ENCODE measurements around the gene WDR5B. TPM values are rescaled to one million over a fixed set of nuclear protein-coding genes. Genes with fewer than 3 reads are reported as not detected.
A peak's percentile ranks its signal among the peaks of the same experiment; 100 is the strongest.
"Not testable (repeated sequence)": the region's sequence is repeated elsewhere in the genome, so short reads cannot be mapped to it uniquely, and the experiment has no call there.

WDR5B gene
- 1 to 10 TPM; 4.5 to 6.5 (median 5.6) TPM for polyA plus RNA-seq (ENCODE audit: insufficient read length in 10 of 10)
- long read RNA-seq, donor 1, transcript WDR5B-201 (1 exons, 3,720 nt), result major isoform, 10 of 10 reads
- long read RNA-seq, donor 1, partial matches to known transcripts, result 0 of 10 reads
- long read RNA-seq, donor 1, other reads (novel, unspliced or antisense), result 0 of 10 reads
- long read RNA-seq, donor 2, transcript WDR5B-201 (1 exons, 3,720 nt), result major isoform, 5 of 5 reads
- long read RNA-seq, donor 2, partial matches to known transcripts, result 0 of 5 reads
- long read RNA-seq, donor 2, other reads (novel, unspliced or antisense), result 0 of 5 reads
- long read RNA-seq, donor 3, result 0 reads
- long read RNA-seq, donor 4, transcript WDR5B-201 (1 exons, 3,720 nt), result major isoform, 5 of 5 reads
- long read RNA-seq, donor 4, partial matches to known transcripts, result 0 of 5 reads
- long read RNA-seq, donor 4, other reads (novel, unspliced or antisense), result 0 of 5 reads
- long read RNA-seq, donor 5, transcript WDR5B-201 (1 exons, 3,720 nt), result major isoform, 6 of 24 reads
- long read RNA-seq, donor 5, partial matches to known transcripts, result 18 of 24 reads
- long read RNA-seq, donor 5, other reads (novel, unspliced or antisense), result 0 of 24 reads
- long read RNA-seq, donor 6, transcript WDR5B-201 (1 exons, 3,720 nt), result major isoform, 8 of 8 reads
- long read RNA-seq, donor 6, partial matches to known transcripts, result 0 of 8 reads
- long read RNA-seq, donor 6, other reads (novel, unspliced or antisense), result 0 of 8 reads
- long read RNA-seq, donor 7, transcript WDR5B-201 (1 exons, 3,720 nt), result major isoform, 5 of 5 reads
- long read RNA-seq, donor 7, partial matches to known transcripts, result 0 of 5 reads
- long read RNA-seq, donor 7, other reads (novel, unspliced or antisense), result 0 of 5 reads
- long read RNA-seq, donor 8, transcript WDR5B-201 (1 exons, 3,720 nt), result major isoform, 13 of 13 reads
- long read RNA-seq, donor 8, partial matches to known transcripts, result 0 of 13 reads
- long read RNA-seq, donor 8, other reads (novel, unspliced or antisense), result 0 of 13 reads
- long read RNA-seq, donor 9, partial matches to known transcripts, result 0 of 1 reads
- long read RNA-seq, donor 9, other reads (novel, unspliced or antisense), result 0 of 1 reads

DNA sequence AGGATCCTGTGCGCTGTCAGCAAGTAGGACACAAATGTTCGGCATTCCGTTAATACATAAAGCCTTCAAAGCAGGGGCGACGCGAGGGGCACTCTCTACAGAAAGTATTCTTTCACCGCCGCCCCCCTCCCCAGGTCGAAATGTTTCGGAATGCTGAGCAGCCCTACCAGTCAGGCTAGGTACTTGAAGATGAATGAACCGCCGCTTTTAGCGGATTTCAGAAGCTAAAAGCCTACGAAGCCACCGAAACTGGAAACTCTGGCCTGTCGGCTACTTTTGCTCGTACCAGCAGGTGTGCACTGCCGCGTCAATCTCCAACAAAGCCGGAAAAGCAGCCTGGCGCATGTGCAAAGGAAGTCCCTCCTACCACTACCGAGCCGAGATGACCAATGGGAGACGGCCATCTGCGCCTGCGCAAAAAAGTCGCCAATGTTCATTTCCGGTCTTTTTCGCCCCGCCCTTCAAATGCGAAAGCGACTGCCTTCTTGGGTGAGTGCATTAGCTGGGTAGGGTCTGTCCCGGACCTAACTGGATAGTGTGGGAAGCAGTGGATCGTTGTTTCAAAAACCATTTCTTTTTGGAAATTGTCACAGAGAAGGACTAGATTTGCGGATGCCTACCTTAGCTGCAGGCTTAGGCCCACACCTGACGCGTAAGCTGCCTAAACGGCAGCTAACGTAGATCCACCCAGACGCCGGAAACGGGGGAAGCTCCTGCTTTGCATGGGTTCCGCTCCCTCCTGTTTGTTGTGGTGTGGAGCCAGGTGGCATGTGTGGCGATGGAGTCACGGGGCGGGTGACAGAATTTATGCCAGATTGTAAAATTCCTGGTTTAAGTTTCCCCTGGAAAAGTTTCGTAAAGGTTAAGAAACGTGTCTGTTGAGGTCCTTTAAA is at the start of gene WDR5B:
Gene WDR5B (minus strand): TSS at position 301 of the 893 bp plus-strand sequence. CDS start 534 bp downstream, outside the sequence.
- DNase-seq, result peak; percentile 99

DNA sequence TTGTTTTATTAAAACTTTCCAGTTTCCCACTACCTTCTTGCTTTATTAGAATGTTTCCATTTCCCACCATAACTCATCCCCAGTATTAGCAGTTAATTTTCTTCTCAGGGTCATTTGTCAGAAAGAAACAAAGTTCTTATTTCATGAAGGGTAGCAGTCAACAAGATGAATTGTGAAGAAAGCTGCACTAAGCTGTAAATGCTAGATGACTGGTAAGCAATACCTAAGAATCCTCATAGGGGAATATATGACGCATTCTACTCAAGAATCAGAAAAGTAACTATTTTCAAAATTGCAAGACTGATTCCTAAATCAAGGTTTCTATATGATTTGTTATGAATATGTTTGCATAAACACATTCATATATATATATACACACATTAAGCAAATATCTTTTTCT is 48.8 kb upstream of the WDR5B start:
- no peak for DNase-seq

DNA sequence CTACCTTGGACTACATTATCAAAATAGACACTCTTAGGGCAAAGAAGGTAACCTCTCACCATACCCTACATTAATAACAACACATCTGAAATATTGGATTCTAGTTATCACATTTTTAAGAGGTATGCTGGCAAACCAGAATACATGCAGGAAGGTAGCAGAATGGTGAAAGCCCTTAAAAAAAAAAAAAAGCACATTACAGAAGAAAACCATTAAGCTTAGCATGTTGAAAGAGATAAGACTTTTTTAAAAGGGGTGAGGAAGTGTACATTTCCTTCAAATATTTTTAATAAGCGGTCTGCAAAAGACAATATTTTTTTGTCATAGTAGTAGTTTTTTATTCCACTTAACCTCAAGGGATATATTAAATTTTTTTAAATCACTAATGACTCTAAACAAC is 46.5 kb upstream of the WDR5B start:
- no peak for DNase-seq

DNA sequence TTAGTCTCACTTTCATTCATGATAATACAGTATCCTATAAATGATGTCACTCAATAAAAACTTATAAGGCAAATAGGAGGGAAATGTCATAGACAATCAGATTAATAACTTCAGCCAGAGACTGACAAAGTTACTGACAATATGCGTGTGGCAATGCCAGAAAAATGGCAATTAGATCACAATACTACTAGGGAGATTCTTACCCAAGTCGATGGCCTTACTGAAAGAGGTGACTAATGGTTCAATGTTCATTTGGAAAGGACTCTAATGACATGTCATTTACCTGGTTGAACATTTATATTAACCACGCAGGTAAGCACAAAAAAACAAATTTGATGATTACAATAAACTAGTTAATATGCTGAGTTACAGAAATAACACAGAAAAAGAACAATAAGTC is 45.9 kb upstream of the WDR5B start:
- no peak for DNase-seq

DNA sequence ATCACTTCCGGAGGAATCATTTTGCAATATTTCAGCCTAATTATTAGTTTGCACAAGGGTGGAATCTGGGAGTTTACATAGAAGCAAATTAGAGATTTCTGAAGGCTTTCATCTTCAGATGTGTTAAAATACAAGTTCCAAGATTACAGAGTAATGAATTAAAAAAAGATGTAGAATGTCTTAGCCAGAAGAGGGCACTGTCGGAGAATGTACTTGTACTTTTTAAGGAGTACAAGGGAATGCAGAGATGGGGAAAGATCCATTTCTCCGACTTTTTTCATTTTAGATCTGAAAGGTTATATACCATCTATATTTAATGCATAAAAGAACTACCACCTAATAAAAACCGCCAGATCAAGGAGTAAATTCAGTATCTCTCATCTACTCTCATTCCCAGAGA is 43.1 kb upstream of the WDR5B start:
- peak in 2 of 3 donors; percentile 22 to 40 for DNase-seq

DNA sequence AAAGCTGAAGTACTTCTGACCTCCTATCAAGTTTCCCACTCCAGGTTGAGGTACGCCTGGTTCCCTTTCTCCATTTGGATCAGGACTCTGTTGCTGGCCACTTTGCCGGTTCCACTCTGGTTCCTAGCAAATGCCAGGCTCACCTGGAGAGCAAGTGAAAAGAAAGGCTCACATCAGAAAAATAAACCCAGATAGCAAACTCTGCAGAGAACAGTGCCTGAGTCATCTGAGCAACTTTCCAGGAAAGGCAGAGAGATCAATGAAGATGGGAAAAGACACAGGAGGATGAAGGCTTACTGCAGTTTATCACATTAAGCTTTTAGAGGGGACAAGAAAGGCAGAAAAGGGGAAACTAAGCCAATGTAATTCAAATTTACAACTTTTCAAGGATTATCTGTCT is 41.8 kb upstream of the WDR5B start:
- no peak for DNase-seq

DNA sequence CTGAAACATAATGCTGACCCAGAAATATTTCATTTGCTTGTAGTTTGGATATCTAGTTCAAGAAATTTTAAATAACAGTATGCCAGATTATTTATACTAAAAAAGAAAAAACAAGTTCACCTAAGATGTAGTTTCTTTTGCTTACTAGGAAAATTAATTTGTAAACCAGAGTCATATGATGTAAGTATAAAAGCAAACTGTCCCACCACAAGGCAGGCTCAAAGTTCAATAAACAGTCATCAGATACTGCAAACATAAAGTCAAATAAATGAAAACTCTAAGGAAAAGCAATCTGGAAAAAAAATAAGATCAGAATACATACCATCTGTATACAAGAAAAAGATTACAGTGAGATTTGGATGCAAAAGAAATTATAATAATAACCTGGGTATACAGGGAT is 40.2 kb upstream of the WDR5B start:
- DNase-seq, result no peak

DNA sequence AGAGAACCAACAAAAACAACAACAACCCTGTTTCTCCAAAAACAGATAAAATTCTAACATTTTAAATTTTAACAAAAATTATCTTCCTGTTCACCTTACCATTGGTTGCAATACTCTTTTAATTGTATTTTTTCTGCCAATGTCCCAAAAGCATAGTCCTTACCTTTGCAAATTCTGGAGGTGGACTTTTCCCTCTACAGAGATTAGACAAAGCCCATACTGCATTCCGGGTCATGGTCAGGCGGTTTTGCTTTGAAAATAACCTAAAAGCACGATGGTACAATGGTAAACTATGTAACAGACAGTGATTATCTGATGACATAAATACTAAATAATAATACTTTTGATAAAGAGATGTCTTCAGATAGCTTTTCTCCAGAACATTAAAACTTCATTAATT is 35.5 kb upstream of the WDR5B start:
- no peak for DNase-seq

DNA sequence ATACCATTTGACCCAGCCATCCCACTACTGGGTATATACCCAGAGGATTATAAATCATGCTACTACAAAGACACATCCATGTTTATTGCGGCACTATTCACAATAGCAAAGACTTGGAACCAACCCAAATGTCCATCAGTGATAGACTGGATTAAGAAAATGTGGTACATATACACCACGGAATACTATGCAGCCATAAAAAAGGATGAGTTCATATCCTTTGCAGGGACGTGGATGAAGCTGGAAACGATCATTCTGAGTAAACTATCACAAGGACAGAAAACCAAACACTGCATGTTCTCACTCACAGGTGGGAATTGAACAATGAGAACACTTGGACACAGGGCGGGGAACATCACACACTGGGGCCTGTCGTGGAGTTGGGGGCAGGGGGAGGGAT is 32.4 kb upstream of the WDR5B start:
- DNase-seq, result not testable (repeated sequence)

DNA sequence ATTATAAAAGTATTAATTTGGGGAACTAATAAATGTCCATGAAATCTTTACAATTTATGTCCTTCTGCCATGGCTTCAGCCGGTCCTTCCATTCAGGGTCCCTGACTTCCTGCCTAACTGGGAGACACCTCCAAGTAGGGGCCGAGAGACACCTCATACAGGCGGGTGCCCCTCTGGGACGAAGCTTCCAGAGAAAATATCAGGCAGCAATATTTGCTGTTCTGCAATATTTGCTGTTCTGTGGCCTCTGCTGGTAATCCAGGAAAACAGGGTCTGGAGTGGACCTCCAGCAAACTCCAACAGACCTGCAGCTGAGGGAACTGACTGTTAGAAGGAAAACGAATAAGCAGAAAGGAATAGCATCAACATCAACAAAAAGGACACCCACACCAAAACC is 28.6 kb upstream of the WDR5B start:
- DNase-seq, result not testable (repeated sequence)

DNA sequence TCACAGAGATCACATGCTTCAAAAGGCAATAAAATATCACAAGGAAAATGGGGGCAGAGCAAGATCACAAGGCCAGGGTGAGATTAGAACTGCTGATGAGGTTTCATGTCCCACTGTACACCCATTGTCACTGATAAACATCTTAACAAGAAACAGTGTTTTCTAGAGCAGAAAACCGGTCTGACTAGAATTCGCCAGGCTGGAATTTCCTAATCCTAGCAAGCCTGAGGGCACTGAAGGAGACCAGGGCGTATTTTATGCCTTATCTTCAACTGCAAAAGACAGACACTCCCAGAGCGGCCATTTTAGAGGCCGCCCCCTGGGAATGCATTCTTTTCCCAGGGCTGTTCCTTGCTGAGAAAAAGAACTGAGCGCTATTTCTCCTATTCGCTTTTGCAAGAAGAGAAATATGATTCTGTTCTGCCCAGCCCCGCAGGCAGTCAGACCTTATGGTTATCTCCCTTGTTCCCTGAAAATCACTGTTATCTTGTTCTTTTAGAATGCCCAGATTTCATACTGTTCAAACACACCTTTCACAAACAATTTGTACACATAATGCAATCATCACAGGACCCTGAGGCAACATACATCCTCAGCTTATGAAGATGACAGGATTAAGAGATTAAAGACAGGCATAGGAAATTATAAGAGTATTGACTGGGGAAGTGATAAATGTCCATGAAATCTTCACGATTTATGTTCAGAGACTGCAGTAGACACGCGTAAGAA is 28.1 kb upstream of the WDR5B start:
- DNase-seq, result not testable (repeated sequence)

DNA sequence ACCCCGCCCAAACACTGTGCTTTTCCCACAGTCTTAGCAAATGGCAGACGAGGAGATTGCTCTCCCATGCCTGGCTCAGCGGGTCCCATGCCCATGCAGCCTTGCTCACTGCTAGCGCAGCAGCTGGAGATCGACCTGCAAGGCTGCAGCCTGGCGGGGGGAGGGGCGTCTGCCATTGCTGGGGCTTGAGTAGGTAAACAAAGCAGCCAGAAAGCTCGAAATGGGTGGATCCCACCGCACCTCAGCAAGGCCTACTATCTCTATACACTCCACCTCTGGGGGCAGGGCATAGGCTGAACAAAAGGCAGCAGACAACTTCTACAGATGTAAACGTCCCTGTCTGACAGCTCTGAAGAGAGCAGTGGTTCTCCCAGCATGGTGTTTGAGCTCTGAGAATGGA is 27.2 kb upstream of the WDR5B start:
- DNase-seq, result no peak

DNA sequence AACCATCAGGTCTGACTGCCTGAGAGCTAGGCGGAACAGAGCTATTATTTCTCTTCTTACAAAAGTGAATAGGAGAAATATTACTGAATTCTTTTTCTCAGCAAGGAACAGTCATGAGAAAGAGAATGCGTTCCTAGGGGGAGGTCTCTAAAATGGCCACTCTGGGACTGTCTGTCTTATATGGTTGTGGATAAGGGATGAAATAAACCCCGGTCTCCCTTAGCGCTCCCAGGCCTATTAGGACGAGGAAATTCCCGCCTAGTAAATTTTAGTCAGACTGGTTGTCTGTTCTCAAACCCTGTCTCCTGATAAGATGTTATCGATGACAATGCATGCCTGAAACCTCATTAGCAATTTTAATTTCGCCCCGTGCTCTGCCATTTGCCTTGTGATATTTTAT is 20.1 kb upstream of the WDR5B start:
- DNase-seq, result no peak

DNA sequence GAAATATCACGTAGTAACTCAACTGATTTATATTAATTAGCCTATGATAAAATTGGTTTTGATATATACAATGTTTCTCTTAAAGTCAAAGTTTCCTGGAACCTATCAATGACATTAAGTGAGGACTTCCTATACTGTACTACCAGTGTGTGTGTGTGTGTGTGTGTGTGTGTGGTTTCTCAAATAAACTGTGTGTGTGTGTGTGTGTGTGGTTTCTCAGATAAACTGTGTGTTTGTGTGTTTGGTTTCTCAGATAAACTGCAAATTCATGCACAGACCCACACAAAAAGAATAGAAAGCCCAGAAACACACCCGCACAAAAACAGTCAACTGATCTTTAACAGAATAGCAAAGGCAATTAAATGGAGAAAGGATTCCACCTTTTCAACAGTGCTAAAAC is 14.5 kb upstream of the WDR5B start:
- no peak for DNase-seq

DNA sequence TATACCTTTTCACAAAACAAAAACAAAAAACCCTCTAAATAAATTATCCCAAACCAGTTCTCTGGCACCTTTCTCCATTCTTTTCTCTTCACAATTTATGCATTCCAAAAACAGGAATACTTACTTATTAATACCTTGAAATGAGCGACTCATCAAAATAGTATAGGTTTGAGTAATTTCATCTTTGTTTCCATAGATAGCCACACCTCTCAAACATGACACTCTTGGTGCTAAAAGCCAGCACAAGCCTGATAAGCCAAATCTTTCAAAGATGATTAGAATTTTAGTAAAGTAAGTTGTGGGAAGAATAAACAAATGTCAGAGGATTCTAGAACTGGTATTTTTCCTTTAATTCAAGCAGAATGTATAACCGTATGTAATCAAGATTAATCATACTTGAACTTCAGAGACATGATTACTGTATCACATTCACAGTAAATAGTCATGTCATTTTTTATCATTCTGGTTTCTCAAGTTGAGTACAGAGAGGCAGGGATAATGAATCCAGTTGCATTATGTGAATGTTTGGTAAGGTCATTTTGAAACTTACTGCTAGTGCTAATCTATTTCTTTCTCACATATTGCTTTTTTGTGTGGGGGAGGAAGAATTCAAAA is 12.1 kb upstream of the WDR5B start:
- no peak for DNase-seq

DNA sequence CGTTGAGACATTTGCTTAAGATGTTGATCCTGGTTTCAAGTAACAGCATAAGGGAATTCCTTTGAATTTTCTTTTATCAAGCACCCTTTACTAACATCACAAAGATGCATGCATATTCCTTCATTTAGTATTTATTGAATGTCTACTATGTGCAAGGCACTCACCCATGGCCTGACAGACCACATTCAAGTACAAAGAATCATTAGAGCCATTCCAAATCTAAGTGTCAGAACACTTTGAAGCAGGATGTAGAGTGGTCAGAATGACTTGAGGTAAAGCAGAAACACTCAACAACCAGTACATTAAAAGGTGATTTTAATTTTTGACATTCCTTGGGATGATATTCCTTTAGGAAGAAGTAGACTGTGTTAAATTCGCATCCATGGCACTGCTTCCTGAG is 6.0 kb upstream of the WDR5B start:
- DNase-seq, result no peak

DNA sequence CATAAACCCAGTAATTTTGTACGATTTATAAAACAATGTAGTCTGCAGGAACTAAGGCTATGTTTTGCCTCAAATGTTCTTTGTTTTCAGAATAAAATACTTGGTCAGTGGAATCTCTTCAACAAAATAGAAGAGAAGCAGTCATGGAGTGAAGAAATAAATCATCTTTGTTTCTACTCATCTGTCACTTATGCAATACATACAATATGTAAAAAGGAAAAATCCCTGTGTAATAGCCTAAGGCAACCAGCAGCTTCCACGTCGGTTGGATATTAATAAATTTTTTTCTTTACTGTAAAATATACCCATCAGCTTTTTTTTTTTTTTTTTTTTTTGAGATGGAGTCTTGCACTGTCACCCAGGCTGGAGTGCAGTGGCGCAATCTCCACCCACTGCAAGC is 5.2 kb upstream of the WDR5B start:
- DNase-seq, result no peak

DNA sequence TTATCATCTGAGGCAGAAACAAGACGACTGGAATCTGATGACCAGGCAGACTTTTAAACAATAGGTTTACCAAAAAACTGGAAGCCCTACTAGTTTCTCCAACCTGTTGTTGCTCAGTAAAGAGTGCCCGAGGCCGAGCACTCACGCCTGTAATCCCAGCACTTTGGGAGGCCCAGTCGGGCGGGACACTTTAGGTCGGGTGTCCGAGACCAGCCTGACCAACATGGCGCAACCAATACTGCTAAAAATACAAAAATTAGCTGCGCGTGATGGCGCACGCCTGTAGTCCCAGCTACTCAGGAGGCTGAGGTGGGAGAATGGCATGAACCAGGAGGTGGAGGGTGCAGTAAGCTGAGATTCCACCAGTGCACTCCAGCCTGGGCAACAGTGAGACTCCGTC is 1.1 kb upstream of the WDR5B start:
- DNase-seq, result peak in 2 of 3 donors; percentile 9 to 17

DNA sequence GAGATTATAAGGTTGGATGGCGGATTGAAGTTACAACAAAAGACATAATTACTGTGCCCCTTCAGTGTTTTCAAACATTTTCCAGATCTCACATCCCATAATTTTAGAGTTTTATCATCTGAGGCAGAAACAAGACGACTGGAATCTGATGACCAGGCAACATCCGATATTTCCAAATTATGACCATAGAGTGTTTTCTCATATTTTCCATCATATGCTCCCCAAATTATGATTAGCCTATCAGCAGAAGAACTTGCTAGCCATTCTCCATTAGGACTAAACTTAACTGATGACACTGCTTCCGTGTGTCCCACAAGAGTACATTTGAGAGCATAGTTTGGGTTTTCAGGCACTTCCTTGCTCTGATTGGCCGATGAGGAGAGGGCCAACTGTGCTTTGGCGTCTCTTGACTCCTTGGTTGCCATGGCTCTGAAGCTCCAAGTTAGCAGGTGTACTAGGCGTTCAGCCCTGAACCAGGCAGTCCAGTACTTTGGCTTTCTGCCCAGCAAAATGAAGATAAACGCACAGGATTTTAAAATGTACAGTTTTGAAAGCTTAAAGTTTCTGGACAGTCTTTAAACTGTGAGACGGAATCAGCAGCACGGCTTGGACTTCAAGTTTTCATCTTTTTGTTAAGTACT is 638 bp downstream of the WDR5B start:
- DNase-seq, result peak; percentile 33 to 66 (median 47)

DNA sequence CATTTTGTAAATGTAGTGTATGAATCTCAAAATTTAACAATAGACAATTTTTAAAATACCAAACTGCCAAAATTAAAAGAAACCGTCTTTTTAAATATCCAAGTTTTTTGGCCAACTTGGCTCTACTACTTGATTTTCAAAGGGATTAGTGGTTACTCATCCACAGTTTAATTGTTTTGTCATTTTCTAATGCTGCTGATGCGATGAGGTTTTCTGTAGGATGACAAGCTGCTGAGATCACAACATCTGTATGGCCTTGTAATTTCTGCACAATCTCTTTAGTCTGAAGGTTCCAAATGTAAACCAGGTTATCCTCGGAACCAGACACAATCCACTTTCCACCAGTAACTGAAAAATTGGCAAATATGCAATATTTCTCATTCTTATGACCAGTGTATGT is 1.5 kb downstream of the WDR5B start:
- DNase-seq, result no peak
